GM06990 (cell line): ENCODE measurements around the gene COA7.

ENCODE experiments used
- DNase-seq: peaks from one replicate; pipeline ENCODE4 v3.0.0-alpha.2; 2011; ENCODE audit not compliant: insufficient read length; ENCODE audit errors: extremely low read depth
- H3K27me3 ChIP-seq: replicated peaks from 2 replicates; pipeline ENCODE4 v1.6.0; 2011; ENCODE audit warnings: low read length; ENCODE audit not compliant: control insufficient read depth, insufficient read depth
- H3K36me3 ChIP-seq: 2 replicates; pipeline ENCODE4 v1.5.1; 2011; ENCODE audit warnings: low read length; ENCODE audit not compliant: control insufficient read depth, insufficient read depth
- H3K4me3 ChIP-seq: replicated peaks from 2 replicates; pipeline ENCODE4 v1.5.1; 2011; ENCODE audit warnings: low read depth, mild to moderate bottlenecking, control low read depth, low read length
- CTCF ChIP-seq: IDR thresholded peaks from 2 replicates; pipeline ENCODE4 v1.5.1; 2011; ENCODE audit warnings: low read length, control low read depth, mild to moderate bottlenecking, inconsistent platforms; ENCODE audit not compliant: insufficient read depth, poor library complexity, severe bottlenecking

Gene COA7

DNA sequence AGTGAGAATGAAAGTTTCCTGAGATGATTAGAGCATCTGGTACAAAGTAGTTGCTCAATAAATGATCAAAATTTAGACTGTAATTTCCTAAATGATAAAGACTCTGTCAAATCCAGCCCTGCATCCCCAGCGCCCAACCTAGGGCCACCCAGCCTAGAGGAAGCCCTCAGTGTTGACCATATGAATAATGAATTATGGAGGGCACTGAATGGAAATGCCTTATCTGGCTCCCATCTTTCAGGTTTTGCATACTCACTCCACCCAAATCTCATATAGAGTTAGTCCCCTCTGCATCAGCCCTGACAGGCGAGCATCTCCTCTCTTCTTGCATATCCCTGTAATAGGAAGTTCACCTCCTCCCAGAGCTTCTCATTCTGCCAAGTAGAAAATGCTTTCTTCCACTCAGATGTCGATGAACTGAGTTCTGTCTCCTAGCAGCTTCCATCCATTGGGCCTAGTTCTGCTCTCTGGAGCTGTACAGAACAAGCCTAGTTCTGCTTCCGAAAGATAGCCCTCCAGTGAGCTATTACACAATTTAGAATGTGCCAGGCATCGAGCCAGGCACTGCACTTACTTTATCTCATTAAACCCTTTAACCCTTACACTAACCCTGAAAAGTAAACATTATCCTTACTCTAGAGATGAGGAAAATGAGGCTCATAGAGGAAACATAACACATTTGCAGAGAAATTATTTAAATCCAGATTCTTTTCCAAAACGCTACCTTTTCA is 20.9 kb downstream of the COA7 start:
- Histone ChIP-seq H3K27me3 (no peaks in the 10 kb centered on the region), H3K4me3 (no peak overlapping the region), H3K36me3 (no peaks in the 10 kb centered on the region)
- DNase-seq, result no peak
- TF ChIP-seq CTCF, result no peak

GRCh38 chr1:52676249-52676903 is 21.8 kb downstream of the COA7 start:
- Histone ChIP-seq H3K4me3 (no peak overlapping the region), H3K36me3 (no peaks in the 10 kb centered on the region), H3K27me3 (no peaks in the 10 kb centered on the region)
- DNase-seq, result no peak
- no peak for TF ChIP-seq CTCF

DNA sequence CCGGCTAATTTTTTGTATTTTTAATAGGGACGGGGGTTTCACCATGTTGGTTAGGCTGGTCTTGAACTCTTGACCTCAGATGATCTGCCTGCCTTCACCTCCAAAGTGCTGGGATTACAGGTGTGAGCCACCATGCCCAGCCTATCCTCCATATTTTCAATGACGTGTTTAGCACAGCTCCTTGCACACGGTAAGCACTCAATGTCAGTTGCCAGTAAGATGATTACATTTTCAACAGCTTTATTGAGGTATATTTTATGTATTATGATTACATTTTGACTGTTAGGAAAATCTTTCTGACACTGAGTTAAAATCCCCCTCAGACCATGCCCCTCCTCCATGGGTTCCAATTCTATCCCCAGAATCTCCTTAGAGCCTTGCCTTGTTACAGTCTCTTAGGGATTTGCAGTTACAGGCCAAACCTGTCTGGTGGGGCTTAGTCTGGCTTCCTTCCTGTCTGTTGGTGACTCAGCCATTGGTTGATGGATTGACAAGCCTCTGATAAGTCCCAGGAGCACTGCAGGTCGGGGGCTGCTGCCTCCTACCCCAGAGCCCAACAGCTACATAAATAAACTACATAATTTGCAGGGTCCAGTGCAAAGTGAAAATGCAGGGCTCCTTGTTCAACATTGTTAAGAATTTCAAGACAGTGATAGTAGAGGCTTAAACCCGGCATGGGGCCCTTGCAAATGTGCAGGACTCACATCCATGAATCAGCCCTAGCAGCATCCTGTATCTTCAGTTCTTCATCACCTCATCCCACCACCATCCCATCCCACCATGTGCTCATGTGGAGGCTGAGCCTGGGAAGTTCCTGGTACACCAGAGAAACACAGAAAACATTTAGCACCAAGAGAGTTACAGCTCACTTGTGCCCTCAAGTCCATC is 23.4 kb downstream of the COA7 start:
- Histone ChIP-seq H3K4me3 (no peak overlapping the region), H3K27me3 (no peaks in the 10 kb centered on the region), H3K36me3 (no peaks in the 10 kb centered on the region)
- DNase-seq, result no peak
- no peak for TF ChIP-seq CTCF

DNA sequence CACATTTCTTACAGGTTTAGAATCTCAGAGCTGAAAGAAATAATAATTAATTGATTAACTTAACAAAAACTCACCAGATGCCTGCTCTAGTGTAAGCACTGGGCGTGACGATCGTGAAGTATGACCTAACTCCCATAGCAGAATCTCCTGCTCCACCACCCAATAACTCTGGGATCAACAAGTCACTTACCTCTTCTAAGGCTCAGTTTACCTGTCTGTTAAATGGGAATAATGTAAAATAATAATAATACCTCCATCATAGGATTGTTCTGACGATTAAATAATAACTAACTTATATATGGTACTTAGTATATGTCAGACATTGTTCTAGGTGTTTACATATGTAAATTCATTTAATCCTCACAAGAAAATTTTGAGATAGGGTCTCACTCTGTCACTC is 24.6 kb downstream of the COA7 start:
- TF ChIP-seq CTCF, result no peak
- Histone ChIP-seq H3K27me3 (no peaks in the 10 kb centered on the region), H3K36me3 (no peaks in the 10 kb centered on the region), H3K4me3 (no peak overlapping the region)
- DNase-seq, result no peak

DNA sequence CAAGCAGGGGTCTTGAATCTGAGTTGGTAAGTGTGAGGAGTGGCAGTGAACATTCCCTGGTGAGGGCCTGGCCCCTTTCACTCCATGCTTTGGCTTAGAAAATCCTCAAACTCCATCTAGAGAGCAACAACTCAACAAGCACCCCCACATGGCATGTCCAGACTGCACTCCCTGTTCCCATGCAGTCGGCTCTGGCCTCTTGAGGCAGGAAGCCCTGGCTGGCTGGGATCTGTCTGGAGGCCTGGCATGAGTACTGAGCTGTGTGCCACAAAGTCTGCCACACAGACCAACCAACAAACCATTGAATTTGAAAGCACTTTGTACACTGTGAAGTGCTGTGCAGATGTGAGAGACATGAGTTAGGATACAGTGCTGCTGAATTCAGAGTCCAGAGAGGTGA is 25.2 kb downstream of the COA7 start:
- no peak for TF ChIP-seq CTCF
- DNase-seq, result no peak

More for the DNA sequence above, 25.2 kb downstream of the COA7 start:
- H3K4me3 ChIP-seq, result no peak overlapping the region
- no peaks in the 10 kb centered on the region for H3K36me3 ChIP-seq
- H3K27me3 ChIP-seq, result no peaks in the 10 kb centered on the region
